Activated CD4-positive, alpha-beta T cell treated with anti-CD3 and anti-CD28 coated beads for 48 hours (primary cell): Measurements from ENCODE around the gene CFL2.
"Not testable (repeated sequence)": the region's sequence is repeated elsewhere in the genome, so short reads cannot be mapped to it uniquely, and the experiment has no call there.

Experiments
- DNase-seq: peaks from one replicate; pipeline ENCODE4 v3.0.0-alpha.2; 2020

Gene CFL2

GRCh38 chr14:34711169-34711568, 3.2 kb downstream of the CFL2 start:
- no peak for DNase-seq

GRCh38 chr14:34710744-34711143, 3.6 kb downstream of the CFL2 start:
- DNase-seq: no peak

GRCh38 chr14:34710006-34710405, 4.4 kb downstream of the CFL2 start:
- DNase-seq: no peak

GRCh38 chr14:34707722-34708121, 6.7 kb downstream of the CFL2 start:
- DNase-seq: no peak

- DNase-seq: no peak
Measured at GRCh38 chr14:34701808-34702207, 12.6 kb downstream of the CFL2 start.

GRCh38 chr14:34700622-34701130, 13.7 kb downstream of the CFL2 start:
- DNase-seq: no peak

- DNase-seq: no peak
Measured at GRCh38 chr14:34699873-34700621, 14.3 kb downstream of the CFL2 start.

GRCh38 chr14:34694216-34694615, 20.2 kb downstream of the CFL2 start:
- not testable (repeated sequence) for DNase-seq

GRCh38 chr14:34693228-34693939, 21.0 kb downstream of the CFL2 start:
- peak; percentile 22 for DNase-seq

- DNase-seq: no peak
Measured at GRCh38 chr14:34692898-34693227, 21.5 kb downstream of the CFL2 start.

GRCh38 chr14:34692348-34692747, 22.0 kb downstream of the CFL2 start:
- DNase-seq: no peak

GRCh38 chr14:34691206-34691605, 23.2 kb downstream of the CFL2 start:
- no peak for DNase-seq

GRCh38 chr14:34688470-34689206, 25.8 kb downstream of the CFL2 start:
- DNase-seq: no peak

- no peak for DNase-seq
Measured at GRCh38 chr14:34685819-34686428, 28.5 kb downstream of the CFL2 start.

- no peak for DNase-seq
Measured at GRCh38 chr14:34684578-34684977, 29.8 kb downstream of the CFL2 start.

- peak; percentile 38 for DNase-seq
Measured at GRCh38 chr14:34682787-34683321, 31.5 kb downstream of the CFL2 start.

- DNase-seq: no peak
Measured at GRCh38 chr14:34680806-34681479, 33.5 kb downstream of the CFL2 start.

- DNase-seq: no peak
Measured at GRCh38 chr14:34678735-34679134, 35.7 kb downstream of the CFL2 start.

- DNase-seq: no peak
Measured at GRCh38 chr14:34678306-34678705, 36.1 kb downstream of the CFL2 start.

GRCh38 chr14:34676516-34677211, 37.7 kb downstream of the CFL2 start:
- DNase-seq: no peak

GRCh38 chr14:34673702-34674101, 40.7 kb downstream of the CFL2 start:
- no peak for DNase-seq

- no peak for DNase-seq
Measured at GRCh38 chr14:34671716-34672115, 42.7 kb downstream of the CFL2 start.
